HepG2 (cell line): ENCODE measurements around the gene TRAF5. TPM values are rescaled to one million over a fixed set of nuclear protein-coding genes. Genes with fewer than 3 reads are reported as not detected.

Experiments
- EED ChIP-seq: sonication (generic); formaldehyde crosslinking; IDR thresholded peaks from 2 replicates; pipeline ENCODE4 v1.5.0; 2020; ENCODE audit warnings: mild to moderate bottlenecking, missing genetic modification reagents
- KMT2B ChIP-seq: IDR thresholded peaks from 2 replicates; pipeline ENCODE4 v1.6.1; 2016; ENCODE audit warnings: missing genetic modification reagents, missing compliant biosample characterization
- NFE2L2 ChIP-seq: fragments of 150-350 bp; IDR thresholded peaks from 2 replicates; pipeline ENCODE4 v1.6.1; 2014; ENCODE audit warnings: low read length
- RARA ChIP-seq: IDR thresholded peaks from 2 replicates; pipeline ENCODE4 v1.6.1; 2016; ENCODE audit warnings: missing genetic modification reagents, missing compliant biosample characterization
- SNRNP70 ChIP-seq: fragments of 200-400 bp; formaldehyde crosslinking; IDR thresholded peaks from 2 replicates; pipeline ENCODE4 v1.6.1; 2017; ENCODE audit warnings: mild to moderate bottlenecking, low read depth, low read length, moderate library complexity
- SP4 ChIP-seq: sonication (generic); formaldehyde crosslinking; IDR thresholded peaks from 2 replicates; pipeline ENCODE4 v1.8.1; 2023; ENCODE audit warnings: mild to moderate bottlenecking, missing genetic modification reagents
- TCF7L2 ChIP-seq: IDR thresholded peaks from 2 replicates; pipeline ENCODE4 v1.6.1; 2011; ENCODE audit warnings: mild to moderate bottlenecking, low read depth, low read length, moderate library complexity
- ZC3H4 ChIP-seq: sonication (generic); formaldehyde crosslinking; IDR thresholded peaks from 2 replicates; pipeline ENCODE4 v1.4.0; 2020; ENCODE audit warnings: missing genetic modification reagents, borderline replicate concordance
- ZNF292 ChIP-seq: sonication (generic); formaldehyde crosslinking; IDR thresholded peaks from 2 replicates; pipeline ENCODE4 v1.8.1; 2022; ENCODE audit warnings: mild to moderate bottlenecking, low read depth, missing genetic modification reagents, borderline replicate concordance
- polyA plus RNA-seq, 8 experiments: library from polyadenylated mRNA; depleted of rRNA in 3 of 8; stranded (reverse) in 7 of 8; unstranded in 1 of 8; fragments of >200 nt; fragmentation: Illumina TruSeq in 4 of 8; extraction: Trizol in 4 of 8; gene quantifications; 2 replicates each; pipeline versions ENCODE4 v1.2.1 to v1.2.3, GENCODE V29; 2011 to 2016; ENCODE audit warnings: low read depth in 4 of 8, missing spikeins in 1 of 8, mixed read lengths in 1 of 8; ENCODE audit not compliant: insufficient read depth in 1 of 8
- total RNA-seq, 5 experiments: library from RNA; depleted of rRNA; stranded (reverse); fragments of >200 nt; fragmentation: Illumina TruSeq; extraction: Trizol; gene quantifications; 2 replicates each; pipeline ENCODE4 v1.2.3, GENCODE V29; 2016; ENCODE audit warnings: low read depth in 1 of 5
- TF ChIP-seq, protein P1 (sequence below): sonication (generic); formaldehyde crosslinking; IDR thresholded peaks from 2 replicates; pipeline ENCODE4 v1.4.0; 2020; ENCODE audit warnings: missing genetic modification reagents, borderline replicate concordance
- TF ChIP-seq, protein P2 (sequence below): sonication (generic); formaldehyde crosslinking; IDR thresholded peaks from 2 replicates; pipeline ENCODE4 v1.5.0; 2020; ENCODE audit warnings: missing genetic modification reagents
- TF ChIP-seq, protein P3 (sequence below): sonication (generic); formaldehyde crosslinking; IDR thresholded peaks from 2 replicates; pipeline ENCODE4 v1.4.0; 2020; ENCODE audit warnings: missing genetic modification reagents
- TF ChIP-seq, protein P4 (sequence below): sonication (generic); formaldehyde crosslinking; IDR thresholded peaks from 2 replicates; pipeline ENCODE4 v1.4.0; 2020; ENCODE audit warnings: missing genetic modification reagents, borderline replicate concordance
- TF ChIP-seq, protein P5 (sequence below): sonication (generic); formaldehyde crosslinking; IDR thresholded peaks from 2 replicates; pipeline ENCODE4 v1.5.1; 2020; ENCODE audit warnings: missing genetic modification reagents, mild to moderate bottlenecking, borderline replicate concordance

The TRAF5 gene
- total and polyA plus RNA-seq, 2 of the 13 experiments (the other 11 are each of a cell fraction or from before 2014, with no cell fraction given), result 0.27 to 1.6 TPM

DNA sequence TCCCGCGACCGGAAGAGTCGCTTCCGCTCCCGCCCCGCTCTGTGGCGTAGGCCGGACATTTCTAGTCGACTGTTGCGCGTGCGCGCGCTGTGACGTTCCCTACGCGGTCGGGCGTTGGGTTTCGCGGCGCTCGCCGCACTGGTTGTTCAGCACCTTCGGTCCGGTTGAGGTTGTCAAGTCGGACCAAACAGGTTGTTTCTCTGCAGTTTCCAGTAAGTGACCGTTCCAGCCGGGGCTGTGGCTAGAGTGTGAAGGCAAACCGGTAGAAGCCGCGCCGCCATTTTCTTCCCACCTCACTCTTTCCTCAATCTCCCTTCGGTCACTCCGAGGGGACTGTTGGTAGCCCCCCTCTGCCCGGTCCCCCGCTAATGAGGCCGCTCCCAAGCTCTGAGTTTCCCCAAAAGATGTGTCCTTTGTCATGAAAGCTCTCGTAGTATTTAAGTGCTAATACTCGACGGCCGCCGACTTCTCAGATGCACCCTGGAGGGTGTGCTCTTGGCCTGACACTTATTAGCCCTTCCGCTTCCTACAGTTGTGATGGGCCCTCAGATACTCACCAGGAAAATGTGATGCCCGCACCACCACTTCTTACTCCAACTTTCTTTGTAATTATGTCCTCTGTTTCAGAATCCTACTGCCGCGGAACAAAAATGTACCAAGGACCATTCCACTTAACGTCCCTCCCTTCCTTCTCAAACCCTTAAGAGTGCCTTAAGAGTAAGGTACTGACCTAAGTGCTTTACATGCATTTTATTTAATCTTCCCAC lies 56.3 kb downstream of the TRAF5 start (continued):
- TF ChIP-seq, protein P1, sequence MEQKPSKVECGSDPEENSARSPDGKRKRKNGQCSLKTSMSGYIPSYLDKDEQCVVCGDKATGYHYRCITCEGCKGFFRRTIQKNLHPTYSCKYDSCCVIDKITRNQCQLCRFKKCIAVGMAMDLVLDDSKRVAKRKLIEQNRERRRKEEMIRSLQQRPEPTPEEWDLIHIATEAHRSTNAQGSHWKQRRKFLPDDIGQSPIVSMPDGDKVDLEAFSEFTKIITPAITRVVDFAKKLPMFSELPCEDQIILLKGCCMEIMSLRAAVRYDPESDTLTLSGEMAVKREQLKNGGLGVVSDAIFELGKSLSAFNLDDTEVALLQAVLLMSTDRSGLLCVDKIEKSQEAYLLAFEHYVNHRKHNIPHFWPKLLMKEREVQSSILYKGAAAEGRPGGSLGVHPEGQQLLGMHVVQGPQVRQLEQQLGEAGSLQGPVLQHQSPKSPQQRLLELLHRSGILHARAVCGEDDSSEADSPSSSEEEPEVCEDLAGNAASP (CRISPR knock-in tag), result no peak
- no peak for TF ChIP-seq NFE2L2
- TF ChIP-seq, protein P2, sequence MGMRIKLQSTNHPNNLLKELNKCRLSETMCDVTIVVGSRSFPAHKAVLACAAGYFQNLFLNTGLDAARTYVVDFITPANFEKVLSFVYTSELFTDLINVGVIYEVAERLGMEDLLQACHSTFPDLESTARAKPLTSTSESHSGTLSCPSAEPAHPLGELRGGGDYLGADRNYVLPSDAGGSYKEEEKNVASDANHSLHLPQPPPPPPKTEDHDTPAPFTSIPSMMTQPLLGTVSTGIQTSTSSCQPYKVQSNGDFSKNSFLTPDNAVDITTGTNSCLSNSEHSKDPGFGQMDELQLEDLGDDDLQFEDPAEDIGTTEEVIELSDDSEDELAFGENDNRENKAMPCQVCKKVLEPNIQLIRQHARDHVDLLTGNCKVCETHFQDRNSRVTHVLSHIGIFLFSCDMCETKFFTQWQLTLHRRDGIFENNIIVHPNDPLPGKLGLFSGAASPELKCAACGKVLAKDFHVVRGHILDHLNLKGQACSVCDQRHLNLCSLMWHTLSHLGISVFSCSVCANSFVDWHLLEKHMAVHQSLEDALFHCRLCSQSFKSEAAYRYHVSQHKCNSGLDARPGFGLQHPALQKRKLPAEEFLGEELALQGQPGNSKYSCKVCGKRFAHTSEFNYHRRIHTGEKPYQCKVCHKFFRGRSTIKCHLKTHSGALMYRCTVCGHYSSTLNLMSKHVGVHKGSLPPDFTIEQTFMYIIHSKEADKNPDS, result no peak
- TF ChIP-seq, protein P3, sequence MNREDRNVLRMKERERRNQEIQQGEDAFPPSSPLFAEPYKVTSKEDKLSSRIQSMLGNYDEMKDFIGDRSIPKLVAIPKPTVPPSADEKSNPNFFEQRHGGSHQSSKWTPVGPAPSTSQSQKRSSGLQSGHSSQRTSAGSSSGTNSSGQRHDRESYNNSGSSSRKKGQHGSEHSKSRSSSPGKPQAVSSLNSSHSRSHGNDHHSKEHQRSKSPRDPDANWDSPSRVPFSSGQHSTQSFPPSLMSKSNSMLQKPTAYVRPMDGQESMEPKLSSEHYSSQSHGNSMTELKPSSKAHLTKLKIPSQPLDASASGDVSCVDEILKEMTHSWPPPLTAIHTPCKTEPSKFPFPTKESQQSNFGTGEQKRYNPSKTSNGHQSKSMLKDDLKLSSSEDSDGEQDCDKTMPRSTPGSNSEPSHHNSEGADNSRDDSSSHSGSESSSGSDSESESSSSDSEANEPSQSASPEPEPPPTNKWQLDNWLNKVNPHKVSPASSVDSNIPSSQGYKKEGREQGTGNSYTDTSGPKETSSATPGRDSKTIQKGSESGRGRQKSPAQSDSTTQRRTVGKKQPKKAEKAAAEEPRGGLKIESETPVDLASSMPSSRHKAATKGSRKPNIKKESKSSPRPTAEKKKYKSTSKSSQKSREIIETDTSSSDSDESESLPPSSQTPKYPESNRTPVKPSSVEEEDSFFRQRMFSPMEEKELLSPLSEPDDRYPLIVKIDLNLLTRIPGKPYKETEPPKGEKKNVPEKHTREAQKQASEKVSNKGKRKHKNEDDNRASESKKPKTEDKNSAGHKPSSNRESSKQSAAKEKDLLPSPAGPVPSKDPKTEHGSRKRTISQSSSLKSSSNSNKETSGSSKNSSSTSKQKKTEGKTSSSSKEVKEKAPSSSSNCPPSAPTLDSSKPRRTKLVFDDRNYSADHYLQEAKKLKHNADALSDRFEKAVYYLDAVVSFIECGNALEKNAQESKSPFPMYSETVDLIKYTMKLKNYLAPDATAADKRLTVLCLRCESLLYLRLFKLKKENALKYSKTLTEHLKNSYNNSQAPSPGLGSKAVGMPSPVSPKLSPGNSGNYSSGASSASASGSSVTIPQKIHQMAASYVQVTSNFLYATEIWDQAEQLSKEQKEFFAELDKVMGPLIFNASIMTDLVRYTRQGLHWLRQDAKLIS, result no peak
- no peak for TF ChIP-seq TCF7L2
- TF ChIP-seq EED (CRISPR knock-in tag), result 0 out of 2 replicates have a peak, but pooled peaks have one; percentile 70
- TF ChIP-seq, protein P4, sequence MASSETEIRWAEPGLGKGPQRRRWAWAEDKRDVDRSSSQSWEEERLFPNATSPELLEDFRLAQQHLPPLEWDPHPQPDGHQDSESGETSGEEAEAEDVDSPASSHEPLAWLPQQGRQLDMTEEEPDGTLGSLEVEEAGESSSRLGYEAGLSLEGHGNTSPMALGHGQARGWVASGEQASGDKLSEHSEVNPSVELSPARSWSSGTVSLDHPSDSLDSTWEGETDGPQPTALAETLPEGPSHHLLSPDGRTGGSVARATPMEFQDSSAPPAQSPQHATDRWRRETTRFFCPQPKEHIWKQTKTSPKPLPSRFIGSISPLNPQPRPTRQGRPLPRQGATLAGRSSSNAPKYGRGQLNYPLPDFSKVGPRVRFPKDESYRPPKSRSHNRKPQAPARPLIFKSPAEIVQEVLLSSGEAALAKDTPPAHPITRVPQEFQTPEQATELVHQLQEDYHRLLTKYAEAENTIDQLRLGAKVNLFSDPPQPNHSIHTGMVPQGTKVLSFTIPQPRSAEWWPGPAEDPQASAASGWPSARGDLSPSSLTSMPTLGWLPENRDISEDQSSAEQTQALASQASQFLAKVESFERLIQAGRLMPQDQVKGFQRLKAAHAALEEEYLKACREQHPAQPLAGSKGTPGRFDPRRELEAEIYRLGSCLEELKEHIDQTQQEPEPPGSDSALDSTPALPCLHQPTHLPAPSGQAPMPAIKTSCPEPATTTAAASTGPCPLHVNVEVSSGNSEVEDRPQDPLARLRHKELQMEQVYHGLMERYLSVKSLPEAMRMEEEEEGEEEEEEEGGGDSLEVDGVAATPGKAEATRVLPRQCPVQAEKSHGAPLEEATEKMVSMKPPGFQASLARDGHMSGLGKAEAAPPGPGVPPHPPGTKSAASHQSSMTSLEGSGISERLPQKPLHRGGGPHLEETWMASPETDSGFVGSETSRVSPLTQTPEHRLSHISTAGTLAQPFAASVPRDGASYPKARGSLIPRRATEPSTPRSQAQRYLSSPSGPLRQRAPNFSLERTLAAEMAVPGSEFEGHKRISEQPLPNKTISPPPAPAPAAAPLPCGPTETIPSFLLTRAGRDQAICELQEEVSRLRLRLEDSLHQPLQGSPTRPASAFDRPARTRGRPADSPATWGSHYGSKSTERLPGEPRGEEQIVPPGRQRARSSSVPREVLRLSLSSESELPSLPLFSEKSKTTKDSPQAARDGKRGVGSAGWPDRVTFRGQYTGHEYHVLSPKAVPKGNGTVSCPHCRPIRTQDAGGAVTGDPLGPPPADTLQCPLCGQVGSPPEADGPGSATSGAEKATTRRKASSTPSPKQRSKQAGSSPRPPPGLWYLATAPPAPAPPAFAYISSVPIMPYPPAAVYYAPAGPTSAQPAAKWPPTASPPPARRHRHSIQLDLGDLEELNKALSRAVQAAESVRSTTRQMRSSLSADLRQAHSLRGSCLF (CRISPR knock-in tag), result no peak
- TF ChIP-seq ZC3H4 (CRISPR knock-in tag), result no peak
- peak; percentile 83 for TF ChIP-seq KMT2B (CRISPR knock-in tag)
- no peak for TF ChIP-seq ZNF292
- TF ChIP-seq SP4 (CRISPR knock-in tag), result 0 out of 2 replicates have a peak, but pooled peaks have one; percentile 60
- TF ChIP-seq, protein P5, sequence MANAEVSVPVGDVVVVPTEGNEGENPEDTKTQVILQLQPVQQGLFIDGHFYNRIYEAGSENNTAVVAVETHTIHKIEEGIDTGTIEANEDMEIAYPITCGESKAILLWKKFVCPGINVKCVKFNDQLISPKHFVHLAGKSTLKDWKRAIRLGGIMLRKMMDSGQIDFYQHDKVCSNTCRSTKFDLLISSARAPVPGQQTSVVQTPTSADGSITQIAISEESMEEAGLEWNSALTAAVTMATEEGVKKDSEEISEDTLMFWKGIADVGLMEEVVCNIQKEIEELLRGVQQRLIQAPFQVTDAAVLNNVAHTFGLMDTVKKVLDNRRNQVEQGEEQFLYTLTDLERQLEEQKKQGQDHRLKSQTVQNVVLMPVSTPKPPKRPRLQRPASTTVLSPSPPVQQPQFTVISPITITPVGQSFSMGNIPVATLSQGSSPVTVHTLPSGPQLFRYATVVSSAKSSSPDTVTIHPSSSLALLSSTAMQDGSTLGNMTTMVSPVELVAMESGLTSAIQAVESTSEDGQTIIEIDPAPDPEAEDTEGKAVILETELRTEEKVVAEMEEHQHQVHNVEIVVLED (CRISPR knock-in tag), result peak; percentile 94
- TF ChIP-seq SNRNP70, result no peak
- no peak; the same call in 1 of the 2 replicates for TF ChIP-seq RARA (CRISPR knock-in tag)
